Mesenchymal stem cell (in vitro differentiated cells and primary cell): ENCODE results near the gene ARFGAP1.

Experiments used
- DNase-seq: peaks from one replicate; pipeline ENCODE4 v3.0.0-alpha.2; 2013
- H2AFZ ChIP-seq: one replicate; pipeline ENCODE4 v1.6.1; 2013; ENCODE audit warnings: low read depth, mild to moderate bottlenecking, control low read depth, inconsistent platforms, low read length, moderate library complexity
- H2AK5ac ChIP-seq: 2 replicates; pipeline ENCODE4 v1.6.1; 2013; ENCODE audit warnings: low read length, moderate library complexity, mild to moderate bottlenecking, inconsistent platforms; ENCODE audit not compliant: severe bottlenecking
- H2BK120ac ChIP-seq: one replicate; pipeline ENCODE4 v1.6.1; 2013; ENCODE audit warnings: low read depth, mild to moderate bottlenecking, inconsistent platforms, low read length, moderate library complexity
- H2BK12ac ChIP-seq, 2 experiments: one replicate each; pipeline ENCODE4 v1.6.1; 2013; ENCODE audit warnings: inconsistent platforms in 2 of 2, low read length in 2 of 2, mild to moderate bottlenecking in 2 of 2, moderate library complexity in 2 of 2, control low read depth in 1 of 2
- H2BK15ac ChIP-seq: one replicate; pipeline ENCODE4 v1.6.1; 2013; ENCODE audit warnings: mild to moderate bottlenecking, low read depth, inconsistent platforms; ENCODE audit not compliant: poor library complexity, severe bottlenecking
- H2BK5ac ChIP-seq: 2 replicates; pipeline ENCODE4 v1.6.1; 2013; ENCODE audit warnings: low read depth, mild to moderate bottlenecking, low read length, control low read depth, inconsistent platforms; ENCODE audit not compliant: poor library complexity, severe bottlenecking
- H3K14ac ChIP-seq, 2 experiments: one replicate each; pipeline ENCODE4 v1.6.1; 2013; ENCODE audit warnings: inconsistent platforms in 2 of 2, low read length in 2 of 2, control low read depth in 1 of 2, mild to moderate bottlenecking in 1 of 2, moderate library complexity in 1 of 2
- H3K18ac ChIP-seq, 2 experiments: one replicate each; pipeline ENCODE4 v1.6.1; 2013; ENCODE audit warnings: inconsistent platforms in 2 of 2, low read length in 2 of 2, control low read depth in 1 of 2, low read depth in 1 of 2, mild to moderate bottlenecking in 1 of 2
- H3K23ac ChIP-seq, 2 experiments: one replicate each; pipeline ENCODE4 v1.6.1; 2013; ENCODE audit warnings: inconsistent platforms in 2 of 2, low read length in 2 of 2, mild to moderate bottlenecking in 2 of 2, moderate library complexity in 2 of 2, control low read depth in 1 of 2
- H3K27ac ChIP-seq: 2 replicates; pipeline ENCODE4 v1.5.1; 2013; ENCODE audit warnings: mild to moderate bottlenecking, moderate library complexity, low read length, control low read depth, inconsistent platforms; ENCODE audit not compliant: poor library complexity, severe bottlenecking
- H3K27me3 ChIP-seq, 2 experiments: 2 replicates each; pipeline versions ENCODE4 v1.6.1 to v1.7.0; 2013; ENCODE audit warnings: low read length in 2 of 2, mild to moderate bottlenecking in 2 of 2, moderate library complexity in 2 of 2, control low read depth in 1 of 2, inconsistent platforms in 1 of 2; ENCODE audit not compliant: control insufficient read depth in 1 of 2, insufficient read depth in 1 of 2
- H3K36me3 ChIP-seq, 2 experiments: 2 replicates each; pipeline versions ENCODE4 v1.6.1 to v1.7.0; 2013; ENCODE audit warnings: low read length in 2 of 2, control low read depth in 1 of 2, inconsistent platforms in 1 of 2, low read depth in 1 of 2, mild to moderate bottlenecking in 1 of 2; ENCODE audit not compliant: insufficient read depth in 2 of 2, control insufficient read depth in 1 of 2
- H3K4ac ChIP-seq, 2 experiments: one replicate each; pipeline ENCODE4 v1.6.1; 2013; ENCODE audit warnings: inconsistent platforms in 2 of 2, low read length in 2 of 2, mild to moderate bottlenecking in 2 of 2, moderate library complexity in 2 of 2, control low read depth in 1 of 2, low read depth in 1 of 2
- H3K4me1 ChIP-seq: 2 replicates; pipeline ENCODE4 v1.6.1; 2013; ENCODE audit warnings: low read depth, low read length, control low read depth; ENCODE audit not compliant: control insufficient read depth, insufficient read depth
- H3K4me2 ChIP-seq: 2 replicates; pipeline ENCODE4 v1.6.1; 2013; ENCODE audit warnings: low read length, mild to moderate bottlenecking, inconsistent platforms; ENCODE audit not compliant: poor library complexity, severe bottlenecking
- H3K4me3 ChIP-seq, 2 experiments: 2 replicates each; pipeline versions ENCODE4 v1.5.1 to v1.7.0; 2013; ENCODE audit warnings: low read length in 2 of 2, mild to moderate bottlenecking in 2 of 2, control low read depth in 1 of 2, low read depth in 1 of 2; ENCODE audit not compliant: insufficient read depth in 1 of 2
- H3K79me1 ChIP-seq: replicated peaks from 2 replicates; pipeline ENCODE4 v1.6.1; 2013; ENCODE audit warnings: mild to moderate bottlenecking, control low read depth, low read length, inconsistent platforms; ENCODE audit not compliant: poor library complexity, severe bottlenecking
- H3K9ac ChIP-seq: 2 replicates; pipeline ENCODE4 v1.7.0; 2013; ENCODE audit warnings: mild to moderate bottlenecking, low read length, moderate library complexity
- H3K9me3 ChIP-seq: 2 replicates; pipeline ENCODE4 v1.7.0; 2013; ENCODE audit warnings: mild to moderate bottlenecking, low read length; ENCODE audit not compliant: control insufficient read depth
- H4K8ac ChIP-seq: one replicate; pipeline ENCODE4 v1.6.1; 2013; ENCODE audit warnings: inconsistent platforms, mild to moderate bottlenecking, low read length, moderate library complexity
- H4K91ac ChIP-seq: one replicate; pipeline ENCODE4 v1.6.1; 2013; ENCODE audit warnings: mild to moderate bottlenecking, low read length, inconsistent platforms
- WGBS: methylation state at CpG from one replicate; pipeline ENCODE4 v1.1.7; 2013; ENCODE audit warnings: mixed read lengths; 5-methylcytosine and 5-hydroxymethylcytosine counted together

ARFGAP1 gene

DNA sequence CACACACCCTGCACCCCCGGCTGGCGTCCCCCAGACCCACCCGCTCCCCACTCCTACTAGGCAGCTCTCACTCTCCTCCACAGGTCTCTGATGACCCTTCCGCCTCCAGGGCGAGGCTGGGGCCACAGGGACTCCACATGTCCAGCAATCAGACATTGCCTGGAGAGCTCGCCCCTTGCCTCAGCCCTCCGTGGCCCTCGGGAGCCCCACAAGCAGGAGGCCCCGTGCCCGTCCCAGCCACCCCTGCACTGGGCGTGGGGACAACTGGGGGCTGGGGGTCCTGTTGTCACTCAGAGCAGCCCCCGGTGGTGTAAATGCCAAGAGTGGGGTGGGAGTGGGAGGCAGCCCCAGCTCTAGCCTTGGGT, 21.9 kb downstream of the ARFGAP1 start:
- 86% methylated on average over 12 of the region's 12 CpGs for WGBS
- H3K4ac ChIP-seq: no peak overlapping the region

DNA sequence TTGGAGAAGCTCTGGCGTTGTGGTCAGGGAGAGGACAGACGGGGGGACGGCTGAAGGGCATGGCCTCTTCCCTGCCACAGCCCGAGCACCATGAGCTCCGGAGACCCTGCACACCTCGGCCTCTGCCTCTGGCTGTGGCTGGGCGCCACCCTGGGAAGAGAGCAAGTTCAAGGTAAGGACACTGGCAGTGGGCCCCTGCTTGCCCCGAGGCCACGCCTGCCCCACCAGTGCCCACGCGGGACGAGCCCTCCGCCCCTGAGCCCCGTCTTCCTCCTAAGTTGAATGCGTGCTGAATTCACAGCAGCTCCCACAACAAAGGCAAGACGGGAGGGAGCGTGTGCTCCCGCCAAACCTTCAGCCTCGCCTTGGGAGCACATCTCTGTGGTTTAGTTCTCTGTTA, 22.4 kb downstream of the ARFGAP1 start:
- Histone ChIP-seq H3K14ac (no peak overlapping the region), H3K4me2 (no peak overlapping the region), H3K9ac (no peak overlapping the region), H2AK5ac (no peak overlapping the region), H3K27me3 (peaks cover 38 to 75% of the 10 kb centered on the region in 2 experiments), H2BK120ac (no peak overlapping the region), H2AFZ (no peak overlapping the region), H3K18ac (no peak overlapping the region), H3K4me3 (no peak overlapping the region), H3K23ac (no peak overlapping the region), H3K4ac (no peak overlapping the region), H3K27ac (no peak overlapping the region), H3K4me1 (peaks cover 25% of the 10 kb centered on the region), H4K8ac (no peak overlapping the region), H3K9me3 (no peaks in the 10 kb centered on the region), H2BK15ac (no peak overlapping the region), H4K91ac (no peak overlapping the region), H2BK12ac (no peak overlapping the region), H3K36me3 (peaks cover 0 to 19% of the 10 kb centered on the region in 2 experiments), H3K79me1 (peaks cover 4% of the 10 kb centered on the region), H2BK5ac (no peak overlapping the region)
- no peak for DNase-seq
- 70% methylated on average over 18 of the region's 19 CpGs for WGBS

More for the DNA sequence above, 21.9 kb downstream of the ARFGAP1 start:
- H3K9ac ChIP-seq: no peak overlapping the region
- no peak overlapping the region for H3K14ac ChIP-seq
- H2BK15ac ChIP-seq: no peak overlapping the region
- no peak overlapping the region for H3K23ac ChIP-seq
- H4K8ac ChIP-seq: no peak overlapping the region
- H3K27ac ChIP-seq: no peak overlapping the region
- H2BK12ac ChIP-seq: no peak overlapping the region
- peaks cover 4% of the 10 kb centered on the region for H3K79me1 ChIP-seq
- H3K18ac ChIP-seq: no peak overlapping the region
- H3K36me3 ChIP-seq: peaks cover under 1 to 24% of the 10 kb centered on the region in 2 experiments
- H2AFZ ChIP-seq: no peak overlapping the region
- no peak overlapping the region for H4K91ac ChIP-seq
- H2AK5ac ChIP-seq: no peak overlapping the region
- no peak for DNase-seq
- no peak overlapping the region for H3K4me2 ChIP-seq
- H3K27me3 ChIP-seq: peaks cover 35 to 71% of the 10 kb centered on the region in 2 experiments
- H3K9me3 ChIP-seq: no peaks in the 10 kb centered on the region
- no peak overlapping the region for H2BK120ac ChIP-seq
- H3K4me1 ChIP-seq: peaks cover 25% of the 10 kb centered on the region
- H2BK5ac ChIP-seq: no peak overlapping the region
- no peak overlapping the region for H3K4me3 ChIP-seq

DNA sequence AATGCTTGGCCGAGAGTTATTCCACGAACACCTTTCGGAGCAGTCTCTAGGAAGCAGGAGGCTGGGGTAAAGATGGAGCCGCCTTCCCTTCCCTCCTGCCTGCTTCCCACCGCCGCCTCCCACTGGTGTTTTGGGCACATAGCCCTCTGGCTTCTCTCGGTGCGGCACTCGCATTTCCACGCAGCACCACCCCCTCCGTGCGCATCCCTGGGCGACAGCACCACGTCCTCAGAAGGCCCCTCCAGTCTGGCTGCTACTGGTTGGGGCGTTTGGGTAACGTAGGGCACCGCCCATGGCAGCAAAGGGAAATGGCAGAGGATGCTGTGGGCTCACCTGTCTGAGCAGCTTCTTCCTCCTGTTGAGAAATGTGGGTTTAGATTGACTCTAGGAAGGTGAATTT, 22.8 kb downstream of the ARFGAP1 start:
- Histone ChIP-seq H2BK12ac (no peak overlapping the region), H3K79me1 (peaks cover 2% of the 10 kb centered on the region), H3K4me2 (no peak overlapping the region), H4K8ac (no peak overlapping the region), H3K36me3 (peaks cover 0 to 15% of the 10 kb centered on the region in 2 experiments), H3K14ac (no peak overlapping the region), H3K23ac (no peak overlapping the region), H3K9me3 (no peaks in the 10 kb centered on the region), H2AK5ac (no peak overlapping the region), H4K91ac (no peak overlapping the region), H3K4me1 (peaks cover 22% of the 10 kb centered on the region), H2BK5ac (no peak overlapping the region), H3K27ac (no peak overlapping the region), H3K27me3 (peaks cover 38 to 77% of the 10 kb centered on the region in 2 experiments), H3K4ac (no peak overlapping the region), H2AFZ (no peak overlapping the region), H3K4me3 (no peak overlapping the region), H3K18ac (no peak overlapping the region), H3K9ac (no peak overlapping the region), H2BK15ac (no peak overlapping the region), H2BK120ac (no peak overlapping the region)
- DNase-seq: no peak
- 56% methylated on average over 17 of the region's 17 CpGs for WGBS

DNA sequence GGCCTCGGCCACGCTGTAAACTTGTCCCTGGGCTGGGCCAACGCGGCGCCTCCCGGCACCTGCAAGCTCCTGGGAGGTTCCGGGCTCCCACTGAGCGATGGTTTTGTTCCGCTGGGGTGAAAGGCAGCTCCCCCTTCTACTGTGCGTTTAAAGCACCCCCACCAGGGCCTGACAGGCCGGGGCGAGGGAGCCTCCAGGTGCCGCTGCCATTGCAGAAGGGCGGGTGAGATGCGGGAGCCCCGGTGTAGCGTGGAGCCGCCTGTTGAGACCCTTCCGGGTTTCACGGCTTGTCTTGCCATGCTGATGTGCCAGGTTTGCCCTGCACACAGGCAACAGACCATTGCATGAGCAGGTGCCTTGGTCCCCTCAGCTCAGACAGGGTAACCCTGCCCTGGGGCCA, 23.2 kb downstream of the ARFGAP1 start:
- Histone ChIP-seq H3K4ac (no peak overlapping the region), H3K27ac (no peak overlapping the region), H2AK5ac (no peak overlapping the region), H3K9ac (no peak overlapping the region), H3K27me3 (peaks cover 38 to 77% of the 10 kb centered on the region in 2 experiments), H3K4me2 (no peak overlapping the region), H3K79me1 (peaks cover 2% of the 10 kb centered on the region), H3K18ac (no peak overlapping the region), H4K91ac (no peak overlapping the region), H3K4me3 (no peak overlapping the region), H3K4me1 (peaks cover 17% of the 10 kb centered on the region), H2BK12ac (no peak overlapping the region), H2BK15ac (no peak overlapping the region), H4K8ac (no peak overlapping the region), H2BK120ac (no peak overlapping the region), H3K23ac (no peak overlapping the region), H2AFZ (no peak overlapping the region), H3K14ac (no peak overlapping the region), H3K9me3 (no peaks in the 10 kb centered on the region), H3K36me3 (peaks cover 0 to 10% of the 10 kb centered on the region in 2 experiments), H2BK5ac (no peak overlapping the region)
- 55% methylated on average over 20 of the region's 20 CpGs for WGBS
- no peak for DNase-seq
